DOHH2 (cell line): Measurements from ENCODE around the gene GHR.

ENCODE experiments used
- H3F3A ChIP-seq: fragments of 200-600 bp; sonication (generic), shearing (Covaris generic); 2 replicates; pipeline ENCODE4 v1.6.0; 2016; ENCODE audit warnings: antibody characterized with exemption, mild to moderate bottlenecking; ENCODE audit not compliant: control insufficient read depth, insufficient read depth
- H3K27ac ChIP-seq: fragments of 200-600 bp; sonication (generic); 2 replicates; pipeline ENCODE4 v1.5.1; 2014; ENCODE audit warnings: low read depth, mild to moderate bottlenecking, low read length, moderate library complexity
- H3K27me3 ChIP-seq: fragments of 200-600 bp; sonication (generic); 2 replicates; pipeline ENCODE4 v1.6.1; 2014; ENCODE audit warnings: mild to moderate bottlenecking, low read length, mixed read lengths; ENCODE audit not compliant: control insufficient read depth
- H3K36me3 ChIP-seq: fragments of 200-600 bp; sonication (generic); 2 replicates; pipeline ENCODE4 v1.6.1; 2014; ENCODE audit warnings: mild to moderate bottlenecking, low read length, moderate library complexity, mixed read lengths; ENCODE audit not compliant: control insufficient read depth
- H3K4me1 ChIP-seq: fragments of 200-600 bp; sonication (generic); 2 replicates; pipeline ENCODE4 v1.6.1; 2014; ENCODE audit warnings: mild to moderate bottlenecking, low read length, mixed read lengths; ENCODE audit not compliant: control insufficient read depth
- H3K4me2 ChIP-seq: fragments of 200-600 bp; sonication (generic); 2 replicates; pipeline ENCODE4 v1.6.0; 2014; ENCODE audit warnings: mild to moderate bottlenecking, low read length, moderate library complexity
- H3K4me3 ChIP-seq: fragments of 200-600 bp; sonication (generic); 2 replicates; pipeline ENCODE4 v1.5.1; 2014; ENCODE audit warnings: mild to moderate bottlenecking, low read length, mixed read lengths
- H3K79me2 ChIP-seq: fragments of 200-600 bp; sonication (generic); 2 replicates; pipeline ENCODE4 v1.6.1; 2014; ENCODE audit warnings: mild to moderate bottlenecking, low read length, mixed read lengths; ENCODE audit not compliant: control insufficient read depth
- H3K9me2 ChIP-seq: fragments of 200-600 bp; sonication (generic); replicated peaks from 2 replicates; pipeline ENCODE4 v1.6.1; 2014; ENCODE audit warnings: mild to moderate bottlenecking, low read length, mixed read lengths; ENCODE audit not compliant: control insufficient read depth
- H3K9me3 ChIP-seq: fragments of 200-600 bp; sonication (generic); 2 replicates; pipeline ENCODE4 v1.6.1; 2014; ENCODE audit warnings: antibody characterized with exemption, low read length, mixed read lengths; ENCODE audit not compliant: control insufficient read depth, insufficient read depth
- H4K20me1 ChIP-seq: fragments of 200-600 bp; sonication (generic); 2 replicates; pipeline ENCODE4 v1.6.0; 2014; ENCODE audit warnings: low read depth, mild to moderate bottlenecking, antibody characterized with exemption, low read length, moderate library complexity; ENCODE audit not compliant: control insufficient read depth, insufficient read depth
- EZH2phosphoT487 ChIP-seq: fragments of 200-600 bp; sonication (generic); IDR thresholded peaks from 2 replicates; pipeline ENCODE4 v1.6.1; 2017; ENCODE audit warnings: borderline replicate concordance, mild to moderate bottlenecking, antibody characterized with exemption, low read length, moderate library complexity, mixed read lengths
- TF ChIP-seq, protein P1 (sequence below): fragments of 200-600 bp; sonication (generic); IDR thresholded peaks from one replicate; pipeline ENCODE4 v1.5.1; 2014; ENCODE audit warnings: antibody characterized with exemption, mild to moderate bottlenecking, low read depth, low read length; ENCODE audit not compliant: poor library complexity, severe bottlenecking

Gene GHR

DNA sequence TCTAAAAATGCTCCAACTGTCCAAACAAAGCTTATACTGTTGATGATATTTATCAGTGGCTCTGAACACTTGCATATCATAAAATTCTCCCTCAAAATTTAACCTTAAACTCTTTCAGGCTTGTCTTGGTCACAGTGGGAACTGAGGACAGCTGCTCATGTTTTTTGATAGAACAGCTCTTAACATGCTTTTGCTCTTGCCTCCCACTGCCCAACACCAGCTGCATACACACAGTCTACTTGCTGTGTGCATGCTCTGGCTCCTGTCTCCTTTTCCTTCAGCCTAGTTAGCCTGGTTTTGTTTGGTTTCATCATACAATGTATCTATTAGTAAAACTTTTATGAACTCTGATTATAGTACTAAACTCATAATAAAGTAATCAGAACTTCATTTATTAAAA lies 64.6 kb downstream of the GHR start:
- no peak for TF ChIP-seq EZH2phosphoT487
- TF ChIP-seq, protein P1, sequence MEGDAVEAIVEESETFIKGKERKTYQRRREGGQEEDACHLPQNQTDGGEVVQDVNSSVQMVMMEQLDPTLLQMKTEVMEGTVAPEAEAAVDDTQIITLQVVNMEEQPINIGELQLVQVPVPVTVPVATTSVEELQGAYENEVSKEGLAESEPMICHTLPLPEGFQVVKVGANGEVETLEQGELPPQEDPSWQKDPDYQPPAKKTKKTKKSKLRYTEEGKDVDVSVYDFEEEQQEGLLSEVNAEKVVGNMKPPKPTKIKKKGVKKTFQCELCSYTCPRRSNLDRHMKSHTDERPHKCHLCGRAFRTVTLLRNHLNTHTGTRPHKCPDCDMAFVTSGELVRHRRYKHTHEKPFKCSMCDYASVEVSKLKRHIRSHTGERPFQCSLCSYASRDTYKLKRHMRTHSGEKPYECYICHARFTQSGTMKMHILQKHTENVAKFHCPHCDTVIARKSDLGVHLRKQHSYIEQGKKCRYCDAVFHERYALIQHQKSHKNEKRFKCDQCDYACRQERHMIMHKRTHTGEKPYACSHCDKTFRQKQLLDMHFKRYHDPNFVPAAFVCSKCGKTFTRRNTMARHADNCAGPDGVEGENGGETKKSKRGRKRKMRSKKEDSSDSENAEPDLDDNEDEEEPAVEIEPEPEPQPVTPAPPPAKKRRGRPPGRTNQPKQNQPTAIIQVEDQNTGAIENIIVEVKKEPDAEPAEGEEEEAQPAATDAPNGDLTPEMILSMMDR: no peak
- H3F3A ChIP-seq: no peaks in the 10 kb centered on the region

DNA sequence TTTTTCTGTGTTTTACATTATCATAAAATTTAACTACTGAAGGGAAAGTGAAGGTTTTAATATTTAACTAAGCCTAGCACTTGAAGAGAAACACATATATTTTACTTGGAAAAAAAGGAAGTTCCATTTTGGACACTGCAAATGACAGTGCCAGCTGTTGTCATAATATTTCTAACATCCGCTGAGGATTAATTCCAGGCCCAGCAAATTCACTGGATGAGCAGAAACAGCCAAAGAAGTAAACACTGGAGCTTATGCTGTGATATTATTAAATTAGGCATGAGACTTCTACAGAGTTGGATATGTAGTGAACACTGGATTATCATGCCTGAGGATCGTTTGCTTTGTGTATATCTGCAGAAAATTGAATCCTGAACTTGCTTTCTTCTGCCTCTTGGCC lies 67.6 kb downstream of the GHR start:
- Histone ChIP-seq H3K4me2 (no peak overlapping the region), H3K27me3 (no peaks in the 10 kb centered on the region), H3K79me2 (no peaks in the 10 kb centered on the region), H3K9me2 (no peaks in the 10 kb centered on the region), H3K36me3 (no peaks in the 10 kb centered on the region), H3F3A (no peaks in the 10 kb centered on the region), H4K20me1 (no peaks in the 10 kb centered on the region), H3K27ac (no peak overlapping the region), H3K4me3 (no peak overlapping the region), H3K4me1 (no peaks in the 10 kb centered on the region), H3K9me3 (no peaks in the 10 kb centered on the region)
- TF ChIP-seq, protein P1: no peak
- no peak for TF ChIP-seq EZH2phosphoT487

More for the DNA sequence above, 64.6 kb downstream of the GHR start:
- Histone ChIP-seq H3K27ac (no peak overlapping the region), H3K4me3 (no peak overlapping the region), H3K9me2 (no peaks in the 10 kb centered on the region), H3K79me2 (no peaks in the 10 kb centered on the region), H4K20me1 (no peaks in the 10 kb centered on the region), H3K4me2 (no peak overlapping the region), H3K36me3 (no peaks in the 10 kb centered on the region), H3K27me3 (no peaks in the 10 kb centered on the region), H3K4me1 (no peaks in the 10 kb centered on the region), H3K9me3 (no peaks in the 10 kb centered on the region)

DNA sequence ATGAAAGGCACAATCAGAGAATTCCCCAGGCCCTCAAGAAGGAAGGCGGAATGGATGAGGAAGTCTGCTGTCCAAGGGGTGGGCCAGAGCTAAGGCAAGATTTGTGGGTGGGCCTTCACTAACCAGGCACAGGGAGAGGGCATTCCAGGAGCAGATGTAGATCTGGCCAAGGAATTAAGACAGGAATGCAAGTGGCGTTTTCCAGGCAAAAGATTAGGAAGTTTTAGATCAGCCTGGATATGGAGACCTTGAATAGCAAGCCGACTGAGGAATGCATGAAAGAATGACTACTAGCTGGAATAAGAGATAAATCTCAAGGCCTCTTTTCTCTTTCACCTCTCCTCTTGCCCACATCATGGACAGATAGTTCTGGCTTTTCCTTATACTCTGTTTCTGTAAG lies 68.5 kb downstream of the GHR start:
- no peak for TF ChIP-seq EZH2phosphoT487
- Histone ChIP-seq H3K4me3 (no peak overlapping the region), H3F3A (no peaks in the 10 kb centered on the region), H3K4me2 (no peak overlapping the region), H3K9me3 (no peaks in the 10 kb centered on the region), H4K20me1 (no peaks in the 10 kb centered on the region), H3K9me2 (no peaks in the 10 kb centered on the region), H3K4me1 (no peaks in the 10 kb centered on the region), H3K27me3 (no peaks in the 10 kb centered on the region), H3K27ac (no peak overlapping the region), H3K79me2 (no peaks in the 10 kb centered on the region), H3K36me3 (no peaks in the 10 kb centered on the region)

DNA sequence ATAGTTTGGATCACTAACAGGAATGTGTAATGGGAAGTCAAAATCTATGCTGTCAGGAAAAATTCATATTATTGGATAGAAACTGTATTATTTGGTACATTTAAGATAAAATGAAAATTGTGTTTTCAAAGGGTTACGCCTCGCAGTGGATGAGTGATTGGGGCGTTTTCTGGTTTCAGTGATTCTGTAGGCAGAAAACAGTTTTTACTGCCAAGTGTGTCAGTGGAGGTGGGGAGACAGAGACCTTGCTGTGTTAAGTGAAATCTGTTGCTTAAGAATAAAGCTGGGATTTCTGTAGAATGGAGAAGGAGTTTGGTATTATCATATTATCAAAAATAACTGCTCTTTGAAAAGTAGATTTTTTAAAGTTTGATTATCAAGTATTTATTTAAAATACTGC lies 69.7 kb downstream of the GHR start:
- no peaks in the 10 kb centered on the region for H3F3A ChIP-seq
- H3K79me2 ChIP-seq: no peaks in the 10 kb centered on the region
- H4K20me1 ChIP-seq: no peaks in the 10 kb centered on the region
- H3K9me3 ChIP-seq: no peaks in the 10 kb centered on the region
- no peak overlapping the region for H3K27ac ChIP-seq
- H3K27me3 ChIP-seq: no peaks in the 10 kb centered on the region
- H3K36me3 ChIP-seq: no peaks in the 10 kb centered on the region
- H3K9me2 ChIP-seq: no peaks in the 10 kb centered on the region
- no peak overlapping the region for H3K4me2 ChIP-seq
- no peak overlapping the region for H3K4me3 ChIP-seq
- TF ChIP-seq EZH2phosphoT487: no peak
- TF ChIP-seq, protein P1: no peak
- no peaks in the 10 kb centered on the region for H3K4me1 ChIP-seq
